ENCODE results near the gene TNNT1.

The TNNT1 gene

DNA sequence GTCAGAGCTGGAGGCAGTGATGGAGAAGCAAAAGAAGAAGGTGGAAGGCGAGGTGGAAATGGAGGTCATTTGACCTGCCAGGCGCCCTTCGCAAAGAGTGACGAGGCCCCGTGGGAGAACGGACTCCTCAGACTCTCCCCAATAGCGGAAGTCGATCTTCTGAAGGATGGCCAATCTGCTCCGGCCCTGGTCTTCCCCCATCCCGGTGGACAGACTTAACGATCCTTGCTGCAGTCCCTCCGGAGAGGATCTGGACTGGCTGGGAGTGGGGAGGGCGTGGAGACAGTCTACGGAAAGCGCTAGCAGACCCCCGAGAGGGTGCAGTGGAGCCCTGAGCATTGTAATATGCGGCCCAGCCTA, 61.5 kb downstream of the TNNT1 start:
- no peak for DNase-seq

DNA sequence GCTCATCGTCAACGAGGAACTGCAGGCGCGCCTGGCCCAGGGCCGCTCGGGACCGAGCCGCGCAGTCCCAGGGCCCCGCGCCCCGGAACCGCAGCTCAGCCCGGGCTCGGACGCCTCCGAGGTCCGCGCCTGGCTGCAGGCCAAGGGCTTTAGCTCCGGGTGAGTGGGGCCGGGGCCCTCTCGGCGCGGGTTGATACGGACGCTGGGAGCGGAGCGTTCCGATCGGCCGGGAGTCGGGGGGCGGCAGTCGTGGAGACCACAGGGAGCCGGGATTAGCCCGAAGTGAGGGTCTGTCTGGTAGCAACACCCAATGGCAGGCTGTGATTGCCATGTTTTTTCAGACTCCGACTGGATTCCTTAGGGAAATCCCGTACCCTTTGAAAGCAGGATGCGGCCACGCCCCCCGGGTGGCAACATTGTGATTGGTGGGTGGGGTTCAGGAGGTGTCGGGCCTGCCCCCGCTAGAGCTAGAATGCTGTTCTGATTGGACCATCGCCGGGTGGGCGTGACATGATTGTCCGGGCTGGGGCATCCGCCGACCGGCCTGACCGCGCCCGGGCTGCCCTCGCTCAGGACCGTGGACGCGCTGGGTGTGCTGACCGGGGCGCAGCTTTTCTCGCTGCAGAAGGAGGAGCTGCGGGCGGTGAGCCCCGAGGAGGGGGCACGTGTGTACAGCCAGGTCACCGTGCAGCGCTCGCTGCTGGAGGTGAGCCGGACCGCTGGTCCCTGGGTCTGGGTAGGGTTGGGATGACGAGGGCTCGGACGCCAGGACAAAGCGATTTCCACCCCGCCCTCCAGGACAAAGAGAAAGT, 62.1 kb downstream of the TNNT1 start:
- no peak for DNase-seq

DNA sequence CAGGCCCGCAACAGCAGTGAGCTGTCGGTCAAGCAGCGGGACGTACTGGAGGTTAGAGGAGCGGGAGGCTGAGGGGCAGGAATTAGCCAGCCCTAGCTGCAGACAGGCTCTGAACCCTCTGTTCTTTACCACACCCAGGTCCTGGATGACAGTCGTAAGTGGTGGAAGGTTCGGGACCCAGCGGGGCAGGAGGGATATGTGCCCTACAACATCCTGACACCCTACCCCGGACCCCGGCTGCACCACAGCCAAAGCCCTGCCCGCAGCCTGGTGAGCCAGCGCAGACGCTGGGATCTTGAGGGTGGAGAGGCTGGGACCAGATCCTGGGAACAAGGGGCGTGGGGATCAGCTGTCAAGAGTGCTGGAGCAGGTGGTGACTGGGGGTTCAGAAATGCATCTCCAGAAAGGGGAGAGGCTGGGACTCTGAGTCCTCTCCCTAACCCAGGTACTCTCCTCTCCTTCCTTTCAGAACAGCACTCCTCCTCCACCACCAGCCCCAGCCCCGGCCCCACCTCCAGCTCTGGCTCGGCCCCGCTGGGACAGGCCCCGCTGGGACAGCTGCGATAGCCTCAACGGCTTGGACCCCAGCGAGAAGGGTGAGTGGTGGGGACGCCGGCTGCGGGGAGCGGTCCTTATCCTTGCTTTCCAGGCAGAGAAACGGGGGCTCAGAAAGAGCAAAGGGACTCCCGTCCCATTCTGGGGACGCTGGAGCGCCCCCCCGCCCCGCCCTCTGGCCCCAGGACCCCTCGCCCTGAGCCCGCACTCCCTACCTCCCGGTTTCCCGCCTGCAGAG, 62.9 kb downstream of the TNNT1 start:
- no peak for DNase-seq

DNA sequence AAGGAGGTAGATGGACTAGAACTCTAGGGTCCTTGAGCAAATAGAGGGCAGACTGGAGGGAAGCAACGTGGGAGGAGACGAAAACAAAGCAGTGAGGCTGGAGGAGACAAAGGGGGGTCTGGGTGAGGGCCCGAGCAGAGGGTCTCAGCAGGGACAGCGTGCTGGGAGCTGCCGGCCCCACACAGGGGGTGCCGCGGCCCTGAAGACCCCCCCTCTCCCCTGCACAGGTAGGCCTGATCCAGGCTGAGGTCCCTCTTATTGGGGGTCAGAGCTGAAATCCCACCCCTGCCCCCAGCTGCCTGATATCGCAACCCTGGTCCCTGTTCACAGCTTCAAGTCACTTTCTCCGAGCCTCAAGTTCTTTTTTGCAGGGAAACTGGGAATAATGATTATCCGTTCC, 64.6 kb downstream of the TNNT1 start:
- no peak for DNase-seq

DNA sequence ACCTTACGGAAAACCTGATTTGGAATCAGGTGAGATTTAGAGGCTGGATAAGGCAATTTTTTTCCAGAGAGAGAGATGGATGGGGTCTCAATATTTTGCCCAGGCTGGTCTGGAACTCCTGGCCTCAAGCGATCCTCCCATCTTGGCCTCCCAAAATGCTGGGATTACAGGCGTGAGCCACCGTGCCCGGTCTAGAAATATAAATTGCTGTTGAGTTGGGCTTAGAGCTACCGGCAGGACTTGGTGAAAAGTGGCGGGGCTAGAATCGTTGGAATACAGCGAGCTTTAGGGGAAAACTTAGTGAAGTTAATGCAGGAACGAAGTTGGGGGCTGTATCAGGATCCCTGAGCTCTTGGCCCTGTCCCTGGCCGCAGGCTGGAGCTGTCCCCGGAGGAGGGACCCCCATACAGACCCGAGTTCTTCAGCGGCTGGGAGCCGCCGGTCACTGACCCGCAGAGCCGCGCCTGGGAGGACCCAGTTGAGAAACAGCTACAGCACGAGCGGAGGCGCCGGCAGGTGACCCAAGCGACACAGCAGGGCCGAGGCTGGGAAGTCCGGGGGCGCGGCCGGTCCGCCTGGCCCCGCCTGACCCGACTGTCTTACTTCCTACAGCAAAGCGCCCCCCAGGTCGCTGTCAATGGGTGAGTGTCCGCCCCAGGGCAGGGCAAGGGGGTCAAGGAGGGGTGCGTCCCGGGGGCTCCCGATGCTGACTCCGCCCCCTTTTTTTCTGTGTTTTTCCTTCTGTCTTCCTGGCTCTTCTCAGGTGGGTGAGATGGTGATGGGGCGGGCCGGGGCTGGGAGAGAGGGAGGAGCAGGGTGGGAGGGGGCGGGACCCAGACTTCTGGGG, 65.8 kb downstream of the TNNT1 start:
- no peak for DNase-seq

Data from SIG-M5 (cell line).